Measurements from ENCODE around the gene ADAM20. TPM values are rescaled to one million over a fixed set of nuclear protein-coding genes. Genes with fewer than 3 reads are reported as not detected.

The ADAM20 gene
- polyA plus RNA-seq, 1 donor (not counting 4 experiments of a cell fraction or from before 2014, with no cell fraction given) = 0.09 TPM

DNA sequence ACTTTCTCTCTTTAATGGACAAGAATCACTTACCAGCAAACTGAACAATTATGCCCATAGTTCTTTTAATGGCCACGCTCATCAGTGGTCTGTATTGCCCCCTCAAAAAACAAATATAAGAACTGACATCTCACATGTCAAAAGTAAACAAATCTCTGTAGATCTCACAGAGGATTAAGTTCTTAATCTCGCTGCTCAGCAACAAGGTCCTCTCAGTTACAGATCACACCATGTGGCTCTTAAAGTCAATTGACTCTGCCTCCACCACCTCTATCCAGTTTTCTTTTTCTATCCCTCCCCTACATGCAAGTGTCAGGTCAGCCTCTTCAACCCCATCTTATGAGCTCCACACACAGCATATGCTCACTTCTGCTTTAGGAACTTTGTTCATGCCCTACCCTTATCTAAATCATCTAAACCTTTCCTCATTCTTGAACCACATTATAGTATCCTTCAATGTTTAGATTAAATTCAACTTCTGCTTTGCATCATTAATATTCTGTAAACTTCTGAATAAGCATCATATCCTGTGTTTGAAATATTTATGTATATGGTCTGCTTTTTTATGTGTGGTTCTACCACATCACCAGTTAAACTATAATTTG lies 7.2 kb downstream of the ADAM20 start:
- DNase-seq (ENCODE audit: low read depth, low spot score) = no peak
- Histone ChIP-seq H3K4me3 (ENCODE audit: control insufficient read depth in 2 of 3, extremely low read depth in 1 of 3, insufficient read depth in 2 of 3, low read depth in 1 of 3, low read length in 3 of 3) (no peak overlapping the region), H3K4me1 (ENCODE audit: control insufficient read depth, extremely low read depth, insufficient read depth, low read length) (no peaks in the 10 kb centered on the region), H3K27me3 (ENCODE audit: control insufficient read depth, extremely low read depth, insufficient read depth, low read length) (no peaks in the 10 kb centered on the region), H3K9me1 (ENCODE audit: control insufficient read depth, extremely low read depth, insufficient read depth, low read length) (no peaks in the 10 kb centered on the region), H3K4me2 (ENCODE audit: control insufficient read depth, extremely low read depth, insufficient read depth, low read depth, low read length) (no peak overlapping the region), H3K79me2 (ENCODE audit: control insufficient read depth, insufficient read depth, low read length) (no peaks in the 10 kb centered on the region), H3K36me3 (ENCODE audit: control insufficient read depth in 2 of 2, extremely low read depth in 1 of 2, insufficient read depth in 2 of 2, low read length in 2 of 2) (peaks cover 0 to 1% of the 10 kb centered on the region in 2 experiments), H3K9ac (ENCODE audit: control insufficient read depth, extremely low read depth, insufficient read depth, low read length) (no peak overlapping the region), H2AFZ (ENCODE audit: control insufficient read depth, low read length) (no peak overlapping the region), H3K9me3 (ENCODE audit: control insufficient read depth, low read depth, low read length) (no peaks in the 10 kb centered on the region), H4K20me1 (ENCODE audit: control insufficient read depth, extremely low read depth, insufficient read depth, low read length) (no peaks in the 10 kb centered on the region), H3K27ac (ENCODE audit: control insufficient read depth, insufficient read depth, low read length) (no peak overlapping the region)
- FAIRE-seq = no peak
- dilution Hi-C loops (cut with MboI; ENCODE audit: extremely low pct_ligation_motif_present, low sequenced_read_pairs) = no loop called here
- no peak for TF ChIP-seq EZH2 (IDR thresholded peaks at IDR 0.05; ENCODE audit: low read length)
- TF ChIP-seq, protein P1, sequence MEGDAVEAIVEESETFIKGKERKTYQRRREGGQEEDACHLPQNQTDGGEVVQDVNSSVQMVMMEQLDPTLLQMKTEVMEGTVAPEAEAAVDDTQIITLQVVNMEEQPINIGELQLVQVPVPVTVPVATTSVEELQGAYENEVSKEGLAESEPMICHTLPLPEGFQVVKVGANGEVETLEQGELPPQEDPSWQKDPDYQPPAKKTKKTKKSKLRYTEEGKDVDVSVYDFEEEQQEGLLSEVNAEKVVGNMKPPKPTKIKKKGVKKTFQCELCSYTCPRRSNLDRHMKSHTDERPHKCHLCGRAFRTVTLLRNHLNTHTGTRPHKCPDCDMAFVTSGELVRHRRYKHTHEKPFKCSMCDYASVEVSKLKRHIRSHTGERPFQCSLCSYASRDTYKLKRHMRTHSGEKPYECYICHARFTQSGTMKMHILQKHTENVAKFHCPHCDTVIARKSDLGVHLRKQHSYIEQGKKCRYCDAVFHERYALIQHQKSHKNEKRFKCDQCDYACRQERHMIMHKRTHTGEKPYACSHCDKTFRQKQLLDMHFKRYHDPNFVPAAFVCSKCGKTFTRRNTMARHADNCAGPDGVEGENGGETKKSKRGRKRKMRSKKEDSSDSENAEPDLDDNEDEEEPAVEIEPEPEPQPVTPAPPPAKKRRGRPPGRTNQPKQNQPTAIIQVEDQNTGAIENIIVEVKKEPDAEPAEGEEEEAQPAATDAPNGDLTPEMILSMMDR (optimal IDR thresholded peaks at IDR 0.05 in 1 of 3, IDR thresholded peaks at IDR 0.05 in 1 of 3, conservative IDR thresholded peaks at IDR 0.05 in 1 of 3; ENCODE audit: extremely low read depth in 1 of 3, insufficient read depth in 2 of 3, low read length in 3 of 3) = no peak

DNA sequence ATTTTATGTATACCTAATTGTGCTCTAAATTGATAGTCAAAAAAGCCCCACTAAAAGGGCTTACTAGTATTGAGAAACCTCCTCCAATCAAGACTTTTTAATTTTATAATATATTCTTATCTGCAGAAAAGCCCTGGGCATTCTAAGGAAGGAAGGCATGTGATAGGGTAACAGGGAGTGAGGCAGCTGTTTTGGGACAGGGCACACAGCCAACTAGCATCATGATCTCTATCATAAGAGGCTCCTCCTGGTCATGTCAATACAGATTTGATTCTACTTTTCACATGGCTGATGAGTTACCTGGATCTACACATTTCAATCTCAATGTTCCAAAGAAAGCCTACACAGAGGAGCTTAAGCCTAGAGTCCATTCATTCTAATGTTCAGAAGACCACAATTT lies 9.1 kb downstream of the ADAM20 start:
- DNase-seq (ENCODE audit: low read depth, low spot score) (no peak), FAIRE-seq (no peak)
- Histone ChIP-seq H3K4me1 (ENCODE audit: control insufficient read depth, extremely low read depth, insufficient read depth, low read length) (no peaks in the 10 kb centered on the region), H3K9me3 (ENCODE audit: control insufficient read depth, low read depth, low read length) (no peaks in the 10 kb centered on the region), H3K79me2 (ENCODE audit: control insufficient read depth, insufficient read depth, low read length) (no peaks in the 10 kb centered on the region), H3K9me1 (ENCODE audit: control insufficient read depth, extremely low read depth, insufficient read depth, low read length) (no peaks in the 10 kb centered on the region), H3K4me2 (ENCODE audit: control insufficient read depth, extremely low read depth, insufficient read depth, low read depth, low read length) (no peak overlapping the region), H2AFZ (ENCODE audit: control insufficient read depth, low read length) (no peak overlapping the region), H3K36me3 (ENCODE audit: control insufficient read depth in 2 of 2, extremely low read depth in 1 of 2, insufficient read depth in 2 of 2, low read length in 2 of 2) (peaks cover 0 to 1% of the 10 kb centered on the region in 2 experiments), H3K27me3 (ENCODE audit: control insufficient read depth, extremely low read depth, insufficient read depth, low read length) (no peaks in the 10 kb centered on the region), H3K4me3 (ENCODE audit: control insufficient read depth in 2 of 3, extremely low read depth in 1 of 3, insufficient read depth in 2 of 3, low read depth in 1 of 3, low read length in 3 of 3) (no peak overlapping the region), H4K20me1 (ENCODE audit: control insufficient read depth, extremely low read depth, insufficient read depth, low read length) (no peaks in the 10 kb centered on the region), H3K27ac (ENCODE audit: control insufficient read depth, insufficient read depth, low read length) (no peak overlapping the region), H3K9ac (ENCODE audit: control insufficient read depth, extremely low read depth, insufficient read depth, low read length) (no peak overlapping the region)
- dilution Hi-C loops (cut with MboI; ENCODE audit: extremely low pct_ligation_motif_present, low sequenced_read_pairs) = no loop called here
- TF ChIP-seq EZH2 (IDR thresholded peaks at IDR 0.05; ENCODE audit: low read length) = no peak
- TF ChIP-seq, protein P1 (optimal IDR thresholded peaks at IDR 0.05 in 1 of 3, IDR thresholded peaks at IDR 0.05 in 1 of 3, conservative IDR thresholded peaks at IDR 0.05 in 1 of 3; ENCODE audit: extremely low read depth in 1 of 3, insufficient read depth in 2 of 3, low read length in 3 of 3) = no peak

Data from keratinocyte (primary cell).